Dendritic cell treated with granulocyte-macrophage colony-stimulating factor and Interleukin-4, amounts not matched to agents 40 ng/mL and 50 ng/mL, for 4 days (primary cell): Measurements from ENCODE around the gene UNC5B.

Experiments used
- H3K27ac Mint-ChIP-seq: one replicate; pipeline ENCODE4 v1.8.0; 2022; ENCODE audit warnings: mild to moderate bottlenecking, mixed read lengths
- H3K27me3 Mint-ChIP-seq: one replicate; pipeline ENCODE4 v1.8.0; 2022; ENCODE audit warnings: mild to moderate bottlenecking, mixed read lengths
- H3K36me3 Mint-ChIP-seq: one replicate; pipeline ENCODE4 v1.8.0; 2022; ENCODE audit warnings: low read depth, mixed read lengths
- H3K4me1 Mint-ChIP-seq: one replicate; pipeline ENCODE4 v1.8.0; 2022; ENCODE audit warnings: low read depth, mixed read lengths
- H3K4me3 Mint-ChIP-seq: one replicate; pipeline ENCODE4 v1.8.0; 2022; ENCODE audit warnings: mild to moderate bottlenecking, moderate library complexity, mixed read lengths
- H3K9me3 Mint-ChIP-seq: one replicate; pipeline ENCODE4 v1.8.0; 2022; ENCODE audit warnings: mixed read lengths
- intact Hi-C: fragments of 100-400 bp; cut with micrococcal nuclease; formaldehyde crosslinking; loops from one replicate; pipeline ENCODE4 v1.15.0; 2022

Gene UNC5B

GRCh38 chr10:71348850-71349249, 136.5 kb downstream of the UNC5B start:
- Mint-ChIP-seq H3K4me3 (no peak overlapping the region), H3K36me3 (peaks cover 88% of the 10 kb centered on the region), H3K9me3 (no peaks in the 10 kb centered on the region), H3K27me3 (no peaks in the 10 kb centered on the region), H3K4me1 (peaks cover 78% of the 10 kb centered on the region), H3K27ac (no peak overlapping the region)
- intact Hi-C loops, result no loop called here

- H3K27ac Mint-ChIP-seq, result no peak overlapping the region
- H3K4me3 Mint-ChIP-seq, result no peak overlapping the region
- peaks cover 75% of the 10 kb centered on the region for H3K4me1 Mint-ChIP-seq
- H3K36me3 Mint-ChIP-seq, result peaks cover 94% of the 10 kb centered on the region
- H3K27me3 Mint-ChIP-seq, result no peaks in the 10 kb centered on the region
- intact Hi-C loops, result no loop called here
- H3K9me3 Mint-ChIP-seq, result no peaks in the 10 kb centered on the region
Observed at GRCh38 chr10:71349406-71349805, 137.0 kb downstream of the UNC5B start.

GRCh38 chr10:71351087-71351486, 138.7 kb downstream of the UNC5B start:
- Mint-ChIP-seq H3K9me3 (no peaks in the 10 kb centered on the region), H3K4me3 (no peak overlapping the region), H3K36me3 (peaks cover 97% of the 10 kb centered on the region), H3K27ac (peak overlapping the region; percentile 9), H3K27me3 (no peaks in the 10 kb centered on the region), H3K4me1 (peaks cover 71% of the 10 kb centered on the region)
- intact Hi-C loops, result no loop called here

GRCh38 chr10:71351628-71352319, 139.4 kb downstream of the UNC5B start:
- Mint-ChIP-seq H3K27me3 (no peaks in the 10 kb centered on the region), H3K36me3 (peaks cover 97% of the 10 kb centered on the region), H3K9me3 (no peaks in the 10 kb centered on the region), H3K4me3 (no peak overlapping the region), H3K27ac (peak overlapping the region; percentile 9), H3K4me1 (peaks cover 71% of the 10 kb centered on the region)
- intact Hi-C loops, result no loop called here
